HG02588 (cell line): ENCODE measurements around the gene ONECUT1.

Source experiments
- ATAC-seq: cut with Tn5 transposase; IDR thresholded peaks from one replicate; pipeline ENCODE4 v1.9.1; 2021; ENCODE audit warnings: mild to moderate bottlenecking, moderate library complexity; ENCODE audit not compliant: unreplicated experiment

Gene ONECUT1

DNA sequence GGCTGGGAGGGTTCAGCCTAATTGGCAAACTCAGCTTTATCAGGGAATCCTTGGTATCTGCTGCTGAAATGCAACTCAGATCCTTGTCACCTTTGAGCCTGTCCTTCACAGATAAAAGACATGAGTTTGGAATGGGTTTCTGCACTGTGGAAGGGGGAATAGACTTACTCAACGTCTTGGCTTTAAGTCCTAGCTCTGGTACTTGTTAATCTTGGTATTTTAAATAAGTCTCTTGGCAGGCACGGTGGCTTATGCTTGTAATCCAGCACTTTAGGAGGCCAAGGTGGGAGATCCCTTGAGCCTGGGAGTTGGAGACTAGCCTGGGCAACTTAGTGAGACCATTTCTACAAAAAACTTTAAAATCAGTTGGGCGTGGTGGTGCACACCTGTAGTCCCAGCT is 55.8 kb downstream of the ONECUT1 start:
- no peak for ATAC-seq

DNA sequence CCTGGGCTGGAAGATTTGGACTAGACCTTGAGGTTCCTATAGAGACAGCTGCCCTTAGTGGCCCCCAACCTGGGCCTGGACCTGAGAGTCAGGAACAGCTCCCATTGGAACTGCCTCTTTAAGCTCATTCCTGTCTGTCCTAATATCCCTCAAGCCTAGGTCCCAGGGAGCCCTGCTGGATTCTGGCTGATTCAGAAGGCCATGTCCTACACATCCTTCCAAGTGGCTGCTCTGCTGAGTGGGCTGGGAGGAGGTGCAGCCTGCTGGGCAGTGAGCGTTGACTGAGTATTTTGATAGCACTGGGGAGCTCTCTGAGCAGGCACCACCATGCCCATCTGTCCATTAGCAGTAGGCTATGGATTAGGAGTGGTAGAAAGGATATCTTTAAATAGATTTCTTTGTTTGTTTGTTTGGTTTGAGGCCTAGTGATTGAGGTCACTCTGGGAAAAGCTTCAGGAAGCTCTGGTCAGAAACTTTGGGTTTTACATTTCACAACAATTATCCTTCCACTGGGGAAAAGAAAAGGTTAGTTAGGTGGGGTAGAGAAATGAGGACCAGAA is 56.4 kb downstream of the ONECUT1 start:
- no peak for ATAC-seq

DNA sequence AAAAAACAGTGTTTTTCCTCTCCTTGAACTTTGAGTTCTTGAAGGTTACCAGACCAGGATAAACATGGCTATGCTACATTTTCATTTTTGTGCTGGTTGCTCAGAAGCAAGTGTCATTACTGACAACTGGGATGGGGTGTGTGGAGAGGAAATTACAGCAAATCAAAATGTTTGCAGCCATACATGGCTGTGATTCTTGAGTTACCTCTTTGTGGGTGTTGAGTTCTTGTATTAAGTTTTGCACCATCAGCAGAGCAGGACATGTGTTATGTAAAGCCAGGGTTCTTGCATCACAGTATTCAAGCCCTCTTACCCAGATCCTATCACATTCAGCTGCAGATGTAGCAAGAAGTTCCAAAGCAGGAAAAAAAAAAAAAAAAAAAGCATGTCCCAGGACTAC is 57.0 kb downstream of the ONECUT1 start:
- ATAC-seq, result no peak

DNA sequence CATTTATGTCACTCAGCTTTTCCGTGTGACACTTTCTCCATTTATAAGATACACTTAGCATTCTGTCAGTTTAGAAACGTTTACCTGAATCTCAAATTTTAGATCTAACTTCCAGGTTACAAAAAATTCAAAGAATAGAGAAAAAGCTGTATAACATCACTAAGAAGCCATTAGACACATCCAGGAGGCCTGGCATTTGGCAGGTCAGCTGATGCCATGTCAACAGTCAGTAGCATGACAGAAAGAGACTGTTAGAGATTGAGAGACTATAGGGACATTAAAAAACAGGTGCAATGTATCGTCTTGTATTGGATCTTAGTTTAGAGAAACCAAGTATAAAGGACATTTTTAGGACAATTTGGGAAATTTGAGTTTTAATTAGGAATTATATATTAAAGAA is 57.6 kb downstream of the ONECUT1 start:
- no peak for ATAC-seq

DNA sequence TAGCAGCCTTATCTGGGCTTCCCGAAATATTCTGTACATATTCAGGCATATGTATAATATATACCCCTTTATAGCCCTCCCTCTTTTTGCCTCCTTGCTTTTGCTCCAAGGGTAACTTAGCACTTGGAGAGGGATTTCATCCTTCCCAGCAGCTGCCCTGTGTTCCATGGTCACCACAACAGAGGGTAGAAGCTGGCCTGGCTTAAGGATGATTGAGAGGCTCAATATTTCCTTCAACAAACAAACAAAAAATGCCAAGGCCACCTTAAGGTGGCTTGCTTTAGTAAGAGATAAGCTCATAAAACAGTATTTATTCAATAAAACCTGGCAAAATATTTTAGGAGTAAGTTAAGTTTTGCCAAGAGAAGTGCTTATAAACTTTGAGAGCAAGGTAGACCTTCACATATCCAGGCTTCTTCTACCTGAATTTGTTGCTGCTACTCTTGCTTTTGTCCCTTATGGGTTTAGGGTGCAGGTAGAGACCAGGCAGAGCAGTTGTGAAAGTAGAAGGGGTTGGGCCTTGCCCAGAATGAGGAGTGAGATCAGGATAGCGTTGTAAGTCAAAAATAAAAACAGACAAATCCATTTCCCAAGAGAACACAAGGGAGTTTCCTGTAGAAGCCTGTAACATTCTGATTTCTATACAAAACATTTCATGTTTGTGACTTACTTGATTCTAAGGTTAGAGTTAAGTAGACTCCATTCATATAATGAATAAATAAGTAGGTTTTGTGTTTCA is 58.2 kb downstream of the ONECUT1 start:
- ATAC-seq, result no peak

DNA sequence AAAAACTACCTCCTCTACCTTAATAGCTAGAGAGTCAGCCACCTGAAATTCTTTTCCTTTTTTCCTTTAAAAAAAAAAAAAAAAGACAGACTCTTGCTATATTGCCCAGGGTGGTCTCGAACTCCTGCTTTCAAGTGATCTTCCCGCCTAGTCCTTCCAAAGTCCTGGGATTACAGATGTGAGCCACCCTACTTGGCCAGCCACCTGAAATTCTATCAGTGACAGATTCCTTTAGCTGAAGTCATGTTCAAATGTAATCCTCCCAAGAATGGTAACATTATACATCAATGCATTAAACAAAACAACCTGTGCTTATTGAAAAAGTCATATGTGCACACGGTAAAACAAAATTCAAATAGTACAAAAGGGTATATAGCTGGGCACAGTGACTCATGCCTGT is 59.1 kb downstream of the ONECUT1 start:
- no peak for ATAC-seq

DNA sequence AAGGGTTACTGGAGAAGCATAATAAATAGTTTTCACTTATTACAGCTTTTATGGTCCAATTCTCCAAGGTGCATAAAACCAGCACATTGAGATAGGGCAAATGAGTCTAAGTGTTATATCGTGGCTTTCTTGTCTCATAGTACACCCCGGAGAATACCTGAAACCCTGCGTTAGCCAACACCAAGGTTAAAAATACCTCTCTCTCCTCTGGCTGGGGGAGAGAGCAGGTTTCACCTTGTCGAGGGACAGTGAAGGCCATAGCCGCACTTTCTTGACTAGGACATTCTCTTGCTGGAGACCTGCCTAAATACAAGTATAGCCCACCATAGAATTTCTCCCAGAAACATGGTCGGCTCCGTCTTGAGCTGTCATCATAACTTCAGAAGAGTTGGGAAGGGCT is 59.5 kb downstream of the ONECUT1 start:
- ATAC-seq, result no peak

DNA sequence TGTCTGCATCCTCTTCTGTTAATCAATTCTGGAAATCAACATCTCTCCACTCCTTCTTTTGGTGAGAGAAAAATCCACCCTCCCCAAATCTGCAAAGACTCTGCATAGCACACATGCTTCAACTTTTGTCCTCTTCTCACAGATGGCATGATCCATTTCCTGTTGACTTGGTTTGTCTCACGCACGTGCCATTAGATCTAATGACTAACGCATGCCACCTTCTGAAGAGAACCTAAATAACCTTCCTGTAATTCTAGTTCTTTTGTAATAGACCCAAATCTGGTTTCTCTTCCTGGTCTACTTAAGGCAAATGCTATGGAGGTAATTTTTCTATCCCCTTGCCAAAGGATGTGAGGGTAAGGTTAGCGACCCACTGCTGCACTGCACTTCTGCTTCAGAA is 60.0 kb downstream of the ONECUT1 start:
- ATAC-seq, result peak; percentile 63

DNA sequence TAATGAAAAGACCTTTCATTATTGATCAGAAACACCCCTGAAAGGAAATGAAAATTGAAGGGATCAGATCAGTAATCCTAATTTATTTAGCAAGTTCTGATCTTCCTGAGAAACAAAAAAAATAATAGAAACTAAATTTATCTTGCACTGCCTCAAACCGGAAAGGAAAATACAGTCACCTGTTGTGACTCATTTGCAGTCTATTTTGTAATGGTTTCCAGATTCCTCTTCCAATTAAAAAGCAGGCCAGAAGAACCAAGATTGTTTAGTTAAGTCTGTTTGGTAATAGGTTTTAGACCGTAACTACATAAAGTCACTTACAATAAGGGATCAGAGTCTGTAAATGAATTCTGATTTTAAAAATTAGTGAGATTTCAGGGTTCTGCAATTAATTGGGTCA is 61.2 kb downstream of the ONECUT1 start:
- ATAC-seq, result no peak

DNA sequence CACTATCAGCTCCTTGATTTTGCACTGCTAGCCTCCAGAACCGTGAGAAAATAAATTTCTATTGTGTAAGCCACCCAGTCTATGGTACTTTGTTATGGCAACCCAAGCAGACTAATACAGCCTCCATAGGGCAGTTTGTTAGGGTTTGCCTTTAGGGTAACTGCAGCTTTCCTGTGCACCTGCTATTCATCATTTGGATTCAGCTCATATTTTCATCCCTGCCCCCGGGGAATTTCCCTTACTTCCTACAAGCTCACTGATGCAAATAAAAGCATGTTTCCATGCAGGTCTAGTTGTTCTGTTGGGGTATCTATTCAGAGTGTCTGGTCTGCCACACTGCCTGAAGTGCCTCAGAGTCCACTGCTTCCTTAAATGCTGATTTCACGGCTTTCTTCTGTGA is 62.3 kb downstream of the ONECUT1 start:
- no peak for ATAC-seq

DNA sequence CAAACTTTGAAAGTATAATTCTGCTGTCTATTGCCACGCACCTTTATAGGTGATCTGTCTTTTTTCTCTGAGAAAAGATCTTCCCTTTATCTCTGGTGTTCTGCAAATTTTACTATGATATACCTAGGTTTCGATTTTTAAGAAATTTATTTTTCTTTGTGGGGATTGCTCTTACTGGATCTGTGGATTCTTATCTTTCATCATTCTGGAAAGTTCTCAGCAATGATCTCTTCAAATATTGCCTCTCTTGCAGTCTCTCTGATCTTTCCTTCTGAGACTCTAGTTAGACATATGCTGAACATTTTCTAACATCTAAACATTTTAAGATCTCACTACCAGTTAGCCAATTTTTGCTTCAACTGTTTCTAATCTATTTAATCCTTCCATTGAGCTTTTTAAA is 63.9 kb downstream of the ONECUT1 start:
- no peak for ATAC-seq

DNA sequence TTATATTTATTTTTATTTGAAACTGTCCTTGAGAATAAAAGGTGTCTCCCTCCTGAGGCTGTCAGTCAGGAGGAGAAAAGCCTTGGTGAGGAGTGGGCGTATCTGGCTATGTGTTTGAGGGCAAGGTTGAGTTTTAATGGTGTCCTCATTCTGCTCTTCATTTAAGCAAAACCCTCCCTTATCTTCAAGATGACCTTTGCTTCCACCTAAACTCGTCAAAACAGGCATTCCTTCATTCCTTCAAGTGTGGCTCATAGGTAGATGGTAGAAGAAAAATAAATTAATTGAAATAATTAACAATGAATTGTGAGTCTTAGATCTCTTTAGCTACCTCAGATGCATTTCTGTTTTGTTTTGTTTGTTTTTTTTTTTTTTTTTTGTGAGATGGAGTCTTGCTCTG is 71.6 kb downstream of the ONECUT1 start:
- no peak for ATAC-seq

DNA sequence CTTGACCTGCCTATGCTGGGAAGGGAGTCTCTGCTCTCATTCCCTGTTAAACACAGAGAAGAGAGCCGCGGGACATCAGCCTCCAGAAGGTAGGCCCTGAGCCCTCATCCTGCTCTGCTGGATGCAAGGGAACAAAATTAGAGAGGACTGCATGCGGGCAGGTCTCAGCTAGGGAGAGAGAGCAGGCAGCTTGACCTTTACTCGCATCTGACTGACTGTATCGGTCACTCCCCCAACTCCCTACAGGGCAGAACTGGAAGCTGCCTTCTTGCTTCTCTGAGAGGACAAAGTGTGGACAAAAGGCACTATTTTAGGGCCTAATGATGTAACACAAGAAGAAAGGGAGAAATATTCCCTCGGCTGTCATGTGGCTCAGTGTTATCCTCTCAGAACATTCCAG is 72.2 kb downstream of the ONECUT1 start:
- no peak for ATAC-seq

DNA sequence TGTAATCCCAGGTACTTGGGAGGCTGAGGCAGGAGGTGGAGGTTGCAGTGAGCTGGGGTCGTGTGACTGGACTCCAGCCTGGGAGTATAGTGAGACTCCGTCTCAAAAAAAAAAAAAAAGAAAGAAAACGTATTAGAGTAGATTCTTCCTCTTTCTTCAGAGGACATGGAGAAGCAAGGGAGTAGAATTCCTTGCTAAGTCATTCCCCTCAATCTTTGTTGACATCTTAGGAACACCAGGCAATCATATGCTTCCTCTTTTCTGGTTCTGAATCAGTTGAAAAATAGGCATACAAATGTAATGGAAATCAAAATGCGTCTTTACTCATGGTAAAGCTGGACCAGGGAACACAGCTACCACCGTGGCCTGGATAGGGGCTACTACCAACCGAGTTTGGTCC is 72.7 kb downstream of the ONECUT1 start:
- no peak for ATAC-seq

DNA sequence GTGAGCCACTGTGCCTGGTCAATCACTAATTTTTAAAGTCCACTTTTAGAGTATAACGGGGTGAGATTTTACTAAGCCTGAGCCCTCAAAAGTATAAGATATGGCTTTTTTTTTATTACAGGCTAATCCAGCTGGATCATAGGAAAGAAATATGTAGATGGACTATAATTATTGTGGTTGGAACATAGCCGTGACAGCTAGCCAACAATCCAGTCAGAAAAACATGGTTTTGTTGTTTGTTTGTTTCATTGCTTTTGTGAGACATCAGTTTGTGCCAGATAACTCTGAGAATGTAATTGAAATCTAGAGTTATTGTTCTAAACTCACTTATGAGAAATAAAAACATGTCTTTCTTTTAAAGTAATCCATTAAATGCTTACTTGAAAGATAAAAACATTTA is 73.6 kb downstream of the ONECUT1 start:
- no peak for ATAC-seq

DNA sequence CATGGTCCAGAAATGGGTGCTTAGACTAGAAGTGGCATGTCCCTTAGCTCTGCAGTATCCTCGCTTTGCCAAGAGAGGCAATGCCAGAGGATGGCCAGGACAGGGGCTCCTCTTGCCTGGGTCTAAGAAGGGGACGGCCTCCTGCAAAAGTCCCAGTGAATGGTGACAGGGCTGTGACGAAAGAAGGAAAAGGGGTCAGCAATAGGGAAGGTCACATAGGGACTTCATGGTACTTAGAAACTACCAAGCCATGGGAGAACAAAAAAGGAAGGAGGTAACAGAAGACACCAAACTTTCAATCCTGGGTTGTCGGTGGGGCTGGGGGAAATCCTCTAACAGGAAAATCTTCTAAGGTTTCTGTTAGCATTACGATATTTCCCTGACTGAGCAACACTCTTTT is 74.7 kb downstream of the ONECUT1 start:
- no peak for ATAC-seq

DNA sequence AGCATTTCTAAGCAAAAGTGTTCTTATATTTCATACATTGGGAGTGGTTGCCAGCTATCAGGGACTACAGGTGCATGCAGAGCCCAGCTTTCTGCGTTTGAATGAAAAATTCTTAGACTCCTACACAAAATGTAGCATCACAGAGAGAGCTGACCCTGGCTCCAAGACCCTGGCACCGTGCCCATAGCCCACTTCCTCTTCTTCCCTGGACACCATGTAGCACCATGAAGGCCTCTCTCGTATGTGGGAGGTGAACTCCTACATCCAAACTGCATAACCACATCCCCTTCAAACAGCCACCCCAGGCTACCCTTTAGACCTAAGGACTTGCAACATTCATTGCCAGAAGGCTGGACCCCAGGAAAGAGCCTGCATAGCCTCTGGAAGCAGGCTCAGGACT is 75.2 kb downstream of the ONECUT1 start:
- no peak for ATAC-seq

DNA sequence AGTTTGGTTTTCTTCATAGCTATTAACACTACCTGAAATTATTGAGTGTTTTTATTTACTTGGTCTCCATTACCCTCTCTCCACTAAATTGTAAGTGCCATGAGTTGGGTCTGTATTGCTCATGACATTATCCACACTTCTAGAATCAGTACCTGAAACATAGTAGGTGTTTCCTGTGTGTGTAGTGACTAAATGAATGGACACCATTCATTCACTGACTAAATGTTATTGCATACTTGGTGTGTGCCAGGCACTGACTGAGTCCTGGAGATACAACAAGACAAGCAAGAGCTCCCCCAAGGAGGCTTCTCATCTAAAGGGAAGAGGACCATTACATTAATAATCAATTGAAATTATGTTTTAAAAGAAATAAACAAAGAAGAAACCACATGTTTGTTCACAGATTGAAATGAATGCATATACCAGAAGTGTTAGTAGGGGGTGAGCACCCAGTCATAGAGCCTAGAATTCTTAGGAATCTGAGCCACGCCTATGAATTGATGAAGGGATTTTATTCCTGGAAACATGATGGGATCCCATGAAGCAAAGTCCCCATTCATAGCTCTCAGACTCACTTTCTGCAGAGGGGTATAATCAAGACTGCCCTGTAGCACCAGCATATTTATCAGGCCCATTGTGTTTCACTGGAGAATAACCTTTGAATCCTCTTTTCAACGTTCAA is 79.3 kb downstream of the ONECUT1 start:
- ATAC-seq, result no peak

DNA sequence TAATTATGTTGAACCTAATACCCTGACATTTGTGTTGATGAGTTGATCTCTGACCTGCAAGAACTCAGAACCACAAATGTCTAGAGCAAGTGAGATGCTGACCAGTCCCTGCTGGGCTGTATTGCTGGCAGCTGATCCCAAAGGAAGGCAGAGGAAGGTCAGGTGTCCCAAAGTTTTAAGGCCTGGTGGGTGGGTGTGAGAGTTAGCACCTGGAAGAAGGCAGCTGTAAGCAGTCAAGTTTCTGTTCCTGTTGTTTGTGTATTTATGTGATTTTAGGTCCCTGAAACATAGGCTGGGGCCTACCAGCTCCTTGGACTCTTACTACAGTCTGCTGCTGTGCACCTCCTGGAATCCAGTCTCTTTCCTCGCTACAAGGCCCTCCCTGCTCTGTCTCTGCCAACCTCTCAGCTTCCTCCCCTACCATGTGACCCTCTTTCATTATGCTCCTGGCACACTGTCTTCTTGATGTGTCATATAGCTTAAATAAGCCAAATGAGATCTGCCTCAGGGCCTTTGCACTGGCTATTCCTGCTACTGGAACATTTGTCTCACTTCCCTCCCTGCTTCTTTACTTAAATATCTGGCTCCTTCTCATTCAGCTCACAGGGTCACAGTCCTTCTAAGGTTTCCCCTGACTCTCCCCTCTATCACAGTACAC is 80.0 kb downstream of the ONECUT1 start:
- ATAC-seq, result peak; percentile 41

DNA sequence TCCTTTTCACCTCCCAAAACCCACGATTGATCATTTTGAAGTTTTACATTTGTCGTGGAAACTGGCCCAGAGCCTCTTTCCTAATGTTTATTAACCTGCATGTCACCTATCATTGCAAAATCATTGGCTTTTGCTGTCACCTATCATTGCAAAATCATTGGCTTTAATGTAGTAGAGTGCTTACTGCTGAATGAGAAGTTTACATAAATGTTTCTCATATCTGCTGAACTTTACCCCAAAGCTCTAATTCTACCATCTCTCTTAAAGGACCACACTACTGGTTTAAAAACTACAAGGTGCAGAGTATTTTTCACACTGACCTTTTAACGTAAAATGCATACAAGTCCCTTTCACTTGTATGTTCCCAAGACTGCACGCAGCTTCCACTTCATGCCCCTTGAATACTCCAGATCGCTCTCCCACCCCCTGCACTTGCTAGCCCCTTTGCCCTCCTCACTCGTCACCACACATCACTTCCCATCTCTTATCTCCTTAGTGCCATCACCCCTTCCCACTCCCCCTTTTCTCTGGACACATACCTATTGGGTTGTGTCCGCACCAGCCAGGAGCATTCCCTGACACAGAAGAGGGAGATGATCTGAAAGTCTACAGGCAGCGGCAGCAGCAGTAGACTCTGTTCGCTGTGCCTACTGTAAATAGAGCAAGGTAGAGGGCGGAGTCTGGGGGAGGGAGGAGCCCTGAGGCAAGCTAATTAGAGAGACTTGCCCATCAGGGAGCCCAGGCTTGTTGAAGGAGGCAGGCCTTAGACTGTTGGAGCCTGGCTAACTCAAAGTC is 80.8 kb downstream of the ONECUT1 start:
- peak; percentile 79 for ATAC-seq
